Stimulated activated CD4-positive, alpha-beta T cell treated with anti-CD3 and anti-CD28 coated beads, Interleukin-2, amount 100 ng/mL, for 4 hours (primary cell): ENCODE results near the gene CHD6.

Experiments used
- DNase-seq: peaks from one replicate; pipeline ENCODE4 v3.0.0-alpha.2; 2020; ENCODE audit warnings: low read depth

The CHD6 gene

DNA sequence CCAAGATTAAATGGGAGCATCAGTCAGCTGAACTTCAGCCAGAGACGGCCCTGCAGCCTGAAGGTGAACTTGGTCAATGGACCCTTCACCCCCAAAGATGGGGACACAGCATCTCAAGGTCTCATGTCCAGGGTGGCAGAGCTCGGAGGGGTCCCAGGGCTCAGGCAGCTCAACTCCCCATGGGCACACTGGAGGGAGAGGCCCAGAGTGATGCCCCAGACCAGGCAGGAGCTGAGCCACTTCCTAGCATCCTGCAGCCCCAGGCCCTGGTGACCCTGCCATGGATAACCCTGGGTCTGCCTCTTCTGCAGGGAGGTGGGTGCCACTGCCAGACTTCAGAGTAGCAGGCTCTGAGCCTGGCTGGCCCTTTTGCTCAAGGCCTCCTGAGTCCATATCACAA lies 224.1 kb downstream of the CHD6 start:
- DNase-seq = no peak

DNA sequence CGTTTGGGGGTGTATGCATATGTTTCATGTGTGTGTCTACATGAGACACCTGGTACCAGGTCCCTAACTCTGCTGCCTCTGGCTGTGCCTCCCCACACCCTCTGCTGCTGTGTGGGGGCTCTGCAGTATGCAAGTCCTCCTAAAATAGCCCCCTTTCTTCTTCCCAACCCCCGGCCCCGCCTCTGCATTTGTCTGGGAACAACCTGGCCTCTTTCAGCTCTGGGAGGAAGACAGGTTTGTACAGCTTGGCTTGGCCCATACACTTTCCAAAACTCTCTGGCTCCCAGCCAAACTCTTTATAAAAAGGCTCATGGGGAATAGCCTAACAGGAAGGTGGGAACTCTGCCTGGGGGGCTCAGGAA lies 224.5 kb downstream of the CHD6 start:
- no peak for DNase-seq

DNA sequence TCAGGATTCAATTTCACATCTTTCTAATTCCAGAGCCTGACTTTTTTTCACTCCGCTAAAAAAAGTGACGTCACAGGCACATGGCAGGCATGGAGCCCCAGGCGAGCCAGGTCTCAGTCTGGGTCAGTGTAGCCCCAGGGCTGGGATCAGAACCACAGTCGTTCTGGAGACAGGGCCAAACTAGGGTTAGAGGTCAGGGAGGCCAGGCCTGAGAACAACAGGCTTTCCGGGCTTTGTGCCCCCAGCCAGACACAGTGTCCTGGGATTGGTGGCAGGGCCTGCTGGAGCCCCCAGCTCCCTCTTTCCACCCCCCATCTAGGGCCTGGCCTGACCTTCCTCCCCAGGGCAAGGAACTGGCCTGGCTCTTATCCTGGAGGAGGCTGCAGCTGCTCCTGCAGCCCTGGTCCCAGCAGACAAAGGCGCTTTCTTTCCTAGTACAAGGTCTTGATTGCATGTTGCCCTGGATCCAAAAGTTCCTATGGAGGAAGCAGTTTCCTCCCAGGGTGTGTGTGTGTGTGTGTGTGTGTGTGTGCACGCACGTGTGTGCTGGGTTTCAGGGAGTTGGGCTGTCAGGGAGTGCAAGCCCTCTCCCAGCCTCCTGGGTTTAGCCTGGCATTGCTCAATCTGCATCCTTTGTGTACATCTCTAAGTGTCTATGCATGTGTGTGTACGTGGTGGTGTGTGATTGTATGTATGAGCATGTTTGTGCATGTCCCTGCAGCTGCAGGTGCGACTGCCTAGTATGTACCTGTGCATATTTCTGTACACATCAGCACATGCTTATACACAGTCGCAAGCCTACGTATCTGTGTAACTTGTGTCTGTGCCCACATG lies 225.1 kb downstream of the CHD6 start:
- DNase-seq = no peak

DNA sequence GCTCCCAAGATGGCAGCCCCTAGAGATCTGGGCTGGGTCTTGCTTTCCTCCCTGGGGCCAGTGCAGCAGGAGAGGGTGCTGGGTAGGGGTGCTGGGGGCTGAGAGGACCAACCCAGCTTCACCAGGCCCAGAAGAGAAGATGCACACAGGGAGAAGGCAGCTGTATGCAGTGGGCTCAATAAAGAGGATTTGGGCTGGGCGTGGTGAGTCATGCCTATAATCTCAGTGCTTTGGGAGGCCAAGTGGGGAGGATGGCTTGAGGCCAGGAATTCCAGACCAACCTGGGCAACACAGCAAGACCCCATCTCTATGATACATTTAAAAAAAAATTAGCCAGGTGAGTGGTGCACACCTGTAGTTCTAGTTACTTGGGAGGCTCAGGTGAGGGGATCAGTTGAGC lies 225.9 kb downstream of the CHD6 start:
- DNase-seq = no peak

DNA sequence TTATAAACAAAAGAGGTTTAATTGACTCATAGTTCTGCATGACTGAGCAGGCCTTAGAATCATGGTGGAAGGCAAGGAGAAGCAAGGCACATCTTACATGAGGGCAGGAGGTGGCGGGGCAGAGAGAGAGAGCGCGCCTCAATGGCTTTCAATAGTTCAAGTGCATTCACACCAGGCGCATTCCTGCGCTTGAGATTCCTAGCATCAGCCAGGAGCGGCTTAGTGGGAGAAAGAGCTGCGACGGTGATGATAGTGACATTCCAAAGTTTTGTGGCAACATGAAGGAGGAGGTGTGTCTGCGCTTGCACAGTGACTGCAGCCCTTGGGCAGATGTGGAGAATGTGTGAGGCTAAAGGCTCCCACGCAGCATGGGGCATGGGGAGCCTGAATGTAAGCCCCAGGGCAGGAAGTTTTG lies 226.6 kb downstream of the CHD6 start:
- no peak for DNase-seq

DNA sequence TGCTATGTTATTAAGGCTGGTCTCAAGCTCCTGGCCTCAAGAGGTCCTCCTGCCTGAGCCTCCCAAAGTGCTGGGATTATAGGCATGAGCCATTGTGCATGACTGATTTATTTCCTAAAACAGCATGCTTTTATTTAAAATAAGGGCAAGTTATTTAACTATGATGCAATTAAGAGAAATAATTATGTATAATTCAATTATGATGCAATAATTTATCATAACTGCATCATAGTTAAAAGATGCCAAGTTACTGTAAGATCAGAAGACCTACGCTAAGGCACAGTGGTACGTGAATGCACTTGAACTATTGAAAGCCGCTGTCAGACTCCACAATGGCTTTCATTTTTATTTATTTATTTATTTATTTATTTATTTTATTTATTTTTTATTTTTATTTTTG lies 227.3 kb downstream of the CHD6 start:
- DNase-seq = no peak

DNA sequence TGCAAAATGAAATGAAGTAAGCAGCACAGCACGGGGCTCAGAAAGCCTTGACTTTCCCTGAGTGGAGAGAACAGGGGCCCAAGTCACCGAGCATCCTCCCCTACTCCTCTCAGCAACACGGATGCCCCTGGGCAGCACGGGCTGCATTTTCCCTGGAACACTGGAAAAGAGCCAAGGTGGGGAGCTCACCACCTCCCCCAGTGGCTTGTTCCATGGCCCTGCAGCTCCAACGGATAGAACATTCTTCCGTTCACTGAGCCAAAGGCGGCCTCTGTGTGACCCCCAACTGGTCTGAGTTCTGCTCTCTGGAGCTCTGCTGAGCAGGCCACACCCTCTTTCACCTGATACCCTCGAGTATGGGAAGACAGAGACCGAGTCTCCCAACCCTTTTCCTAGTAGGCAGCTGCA lies 230.7 kb downstream of the CHD6 start:
- no peak for DNase-seq

DNA sequence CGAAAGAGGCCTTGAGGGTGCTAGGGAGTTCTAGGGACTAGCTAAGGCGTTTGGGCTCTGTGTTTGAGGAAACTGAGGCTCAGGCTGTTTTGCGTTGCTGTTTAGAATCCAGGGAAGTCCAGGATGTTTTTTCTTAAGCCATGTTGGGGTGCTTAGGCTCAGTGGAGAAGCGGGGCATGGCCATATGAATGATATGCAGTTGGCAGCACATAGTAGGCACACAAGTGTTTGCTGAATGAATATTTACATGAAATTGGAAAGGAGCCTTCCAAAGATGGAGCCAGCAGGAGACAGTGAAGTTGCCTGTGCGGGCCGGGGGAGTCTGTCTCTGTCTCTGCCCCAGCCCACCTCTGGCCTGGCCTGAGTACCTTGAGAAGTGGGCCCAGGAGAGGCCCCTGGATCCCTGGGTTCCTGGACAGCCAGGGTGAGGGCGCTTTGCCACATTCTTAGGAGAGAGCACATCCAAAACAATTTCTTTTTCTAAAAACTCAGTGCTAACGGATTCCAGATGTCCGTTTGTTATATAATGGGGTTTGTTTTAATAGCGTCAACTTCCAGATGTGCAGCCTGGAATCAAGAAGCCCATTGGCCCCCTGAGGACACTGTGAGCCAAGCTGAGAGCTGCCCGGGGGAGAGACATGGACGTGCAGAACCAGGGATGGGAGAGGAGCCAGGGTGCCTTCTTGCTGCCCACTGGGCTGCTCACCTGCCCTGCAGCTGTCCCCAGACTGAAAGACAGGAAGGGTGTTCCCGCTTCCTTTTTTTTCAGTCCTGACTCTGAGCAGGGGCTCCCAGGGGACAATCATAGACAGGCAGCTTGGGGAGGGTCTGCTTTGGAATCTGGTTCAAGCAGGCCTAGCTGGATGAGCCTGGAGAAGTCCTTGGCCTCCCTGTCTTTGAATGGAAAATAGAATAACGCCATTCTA lies 231.4 kb downstream of the CHD6 start:
- DNase-seq = no peak

DNA sequence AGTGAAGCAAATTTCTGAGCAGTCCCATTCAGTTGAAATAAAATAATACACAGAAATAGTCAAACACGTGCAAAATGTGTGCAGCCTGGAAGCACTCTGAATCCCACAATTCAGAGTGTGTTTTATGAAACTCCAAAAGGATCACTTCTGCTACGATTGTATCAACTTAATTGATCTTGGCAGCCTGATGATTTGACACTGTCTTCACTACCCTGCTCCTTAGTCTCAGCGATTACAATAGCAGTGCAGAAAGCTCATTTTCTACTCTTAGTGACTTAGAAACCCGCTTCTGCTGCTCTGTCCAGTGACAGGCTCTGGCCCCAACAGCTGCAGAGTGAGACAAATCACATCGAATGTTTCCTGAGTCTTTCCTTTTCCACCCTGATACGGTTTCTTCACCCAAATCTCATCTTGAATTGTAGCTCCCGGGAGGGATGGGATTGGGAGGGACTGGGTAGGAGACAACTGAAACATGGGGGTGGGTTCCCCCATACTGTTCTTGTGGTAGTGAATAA lies 235.3 kb downstream of the CHD6 start:
- no peak for DNase-seq

DNA sequence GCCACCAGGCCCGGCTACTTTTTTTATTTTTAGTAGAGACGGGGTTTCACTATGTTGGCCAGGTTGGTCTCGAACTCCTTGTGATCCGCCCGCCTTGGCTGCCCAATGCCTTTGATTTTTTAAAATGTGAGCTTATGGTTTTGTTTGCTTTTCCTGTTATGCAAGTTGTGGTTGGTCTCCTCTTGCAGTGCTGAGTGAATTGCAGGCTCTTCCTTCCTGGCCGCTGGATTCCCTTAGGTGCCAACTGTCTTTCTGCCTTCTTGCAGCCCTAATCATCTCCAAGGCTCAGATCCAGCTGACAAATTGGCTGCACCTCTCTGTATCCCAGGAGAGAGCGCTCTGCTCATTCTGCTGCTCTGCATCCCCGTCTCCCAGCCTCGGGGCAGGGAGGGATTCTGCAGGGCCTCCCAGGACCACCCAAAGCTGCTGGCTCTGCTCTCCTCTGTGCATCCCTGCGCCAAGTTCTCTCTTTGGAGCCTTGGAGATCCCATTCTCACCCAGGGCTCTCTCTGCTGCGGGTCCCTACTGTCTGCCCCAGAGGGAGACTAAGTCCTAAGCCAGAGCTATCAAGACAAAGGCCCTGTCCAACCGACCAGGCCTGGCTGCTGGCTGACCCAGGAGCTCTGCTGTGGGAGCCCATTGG lies 237.5 kb downstream of the CHD6 start:
- DNase-seq = no peak

DNA sequence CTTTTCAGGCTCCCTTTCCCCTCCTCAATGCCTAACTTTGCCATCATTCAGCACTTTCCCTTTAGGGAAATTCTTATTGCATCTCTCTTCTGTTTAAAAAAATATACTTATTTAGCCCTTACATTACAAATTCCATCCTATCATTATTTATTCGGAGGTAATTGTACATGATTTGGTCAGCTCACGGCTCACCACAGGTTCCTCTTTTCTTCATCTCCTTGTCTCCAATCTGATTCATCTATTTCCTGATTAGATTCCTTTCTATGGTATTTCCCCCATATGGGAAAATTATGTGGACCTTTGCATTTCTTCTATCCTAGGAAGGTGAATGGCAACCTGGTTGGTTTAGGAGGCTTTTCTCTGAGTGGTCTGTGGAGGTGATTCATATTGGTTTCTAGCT lies 238.6 kb downstream of the CHD6 start:
- no peak for DNase-seq

DNA sequence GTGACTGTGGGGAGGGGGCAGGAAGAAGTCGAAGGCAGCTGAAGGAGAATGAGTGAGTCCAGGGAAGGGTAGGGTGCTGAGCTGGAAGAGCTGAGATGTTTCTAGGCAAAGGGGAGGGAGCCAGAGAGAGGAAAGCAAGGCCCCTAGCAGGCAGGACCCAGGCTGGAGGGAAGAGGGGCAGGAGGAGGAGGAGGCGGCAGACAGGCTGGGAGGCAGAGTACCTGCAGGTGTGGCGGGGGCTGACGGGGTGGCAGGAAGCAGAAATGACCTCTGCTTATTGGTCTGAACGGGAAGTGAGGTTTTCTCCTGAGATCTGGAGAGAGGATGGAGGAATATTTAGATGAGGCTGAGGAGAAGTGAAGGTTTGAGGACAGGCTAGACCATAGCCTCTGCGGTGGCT lies 240.9 kb downstream of the CHD6 start:
- DNase-seq = no peak

DNA sequence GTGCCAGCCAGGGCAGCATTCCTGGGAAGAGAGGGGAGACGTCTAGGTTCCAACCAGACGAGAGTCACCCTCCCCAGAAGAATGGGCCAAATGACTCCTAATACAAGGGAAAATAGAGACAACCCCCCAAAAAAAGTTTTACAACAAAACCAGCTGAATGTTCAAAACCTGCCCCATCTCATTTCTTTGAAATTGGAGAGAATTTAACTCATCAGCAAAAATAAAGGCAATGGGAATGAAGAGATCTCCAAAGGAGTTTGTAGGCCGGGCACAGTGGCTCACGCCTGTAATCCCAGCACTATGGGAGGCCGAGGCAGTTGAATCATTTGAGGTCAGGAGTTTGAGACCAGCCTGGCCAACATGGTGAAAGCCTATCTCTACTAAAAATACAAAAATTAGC lies 241.8 kb downstream of the CHD6 start:
- no peak for DNase-seq

DNA sequence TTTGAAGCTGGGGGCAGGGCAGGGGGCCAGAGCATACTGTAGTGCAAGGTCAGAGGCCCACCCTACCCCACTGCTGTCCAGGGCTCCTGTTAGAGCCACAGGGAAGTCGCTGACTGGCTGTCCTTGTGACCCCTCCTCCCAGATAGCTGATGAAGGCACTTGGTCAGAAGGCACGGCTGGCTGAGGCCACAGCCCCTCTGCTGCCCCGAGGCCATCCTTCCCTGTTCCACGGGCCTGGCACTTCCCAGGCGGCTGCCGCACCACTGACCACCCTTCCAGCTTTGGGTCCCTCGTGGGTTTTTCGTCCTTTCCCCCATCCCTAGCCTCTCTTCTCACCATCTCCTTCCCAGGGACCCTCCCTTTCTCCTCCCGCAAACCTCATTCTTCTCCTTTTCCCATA lies 242.3 kb downstream of the CHD6 start:
- no peak for DNase-seq

DNA sequence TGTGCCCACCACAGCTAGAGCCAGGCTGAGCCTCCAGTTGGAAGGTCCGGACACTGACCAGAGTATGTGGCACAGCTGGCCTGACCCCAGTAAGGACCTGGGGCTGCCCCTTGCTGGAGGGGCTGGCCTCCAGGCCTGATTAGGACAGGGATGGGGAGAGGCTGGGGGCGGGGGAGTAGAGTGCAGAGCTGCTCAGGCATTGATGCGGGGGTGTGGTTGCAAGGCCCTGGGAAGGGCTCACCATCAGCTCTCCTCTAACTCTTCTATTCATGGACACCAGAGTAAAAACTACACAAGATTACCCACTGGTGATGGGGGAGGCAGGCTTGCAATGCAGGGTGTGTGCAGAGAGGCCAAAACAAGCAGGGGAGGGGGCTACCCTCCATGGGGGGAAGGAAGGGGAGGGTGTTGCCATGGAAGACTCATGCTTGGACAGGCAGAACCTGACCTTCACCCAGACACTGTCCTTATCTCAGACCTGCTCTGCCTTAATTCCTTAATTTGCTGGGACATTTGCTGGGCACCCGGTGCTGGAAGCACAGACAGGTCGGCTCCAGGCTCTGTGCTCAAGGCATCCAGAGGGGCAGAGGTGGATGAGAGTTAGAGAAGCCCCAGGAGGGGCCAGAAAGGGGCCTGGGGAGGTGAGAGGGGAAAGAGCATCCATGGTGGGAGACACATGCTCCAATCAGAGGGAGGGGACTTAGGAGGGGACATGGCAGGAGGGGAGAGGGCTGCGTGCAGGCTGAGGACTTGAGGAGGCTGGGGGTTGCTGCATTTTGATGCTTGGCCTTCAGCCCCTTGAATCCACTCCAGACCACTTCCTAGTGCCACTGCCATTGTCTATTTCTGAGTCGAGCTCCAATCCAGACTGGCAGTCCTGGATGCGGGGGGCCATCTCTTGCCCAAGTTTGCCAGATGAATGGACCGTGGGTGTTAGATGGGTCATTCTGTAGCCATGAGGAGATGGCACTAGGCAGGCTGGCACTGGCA lies 244.0 kb downstream of the CHD6 start:
- no peak for DNase-seq

DNA sequence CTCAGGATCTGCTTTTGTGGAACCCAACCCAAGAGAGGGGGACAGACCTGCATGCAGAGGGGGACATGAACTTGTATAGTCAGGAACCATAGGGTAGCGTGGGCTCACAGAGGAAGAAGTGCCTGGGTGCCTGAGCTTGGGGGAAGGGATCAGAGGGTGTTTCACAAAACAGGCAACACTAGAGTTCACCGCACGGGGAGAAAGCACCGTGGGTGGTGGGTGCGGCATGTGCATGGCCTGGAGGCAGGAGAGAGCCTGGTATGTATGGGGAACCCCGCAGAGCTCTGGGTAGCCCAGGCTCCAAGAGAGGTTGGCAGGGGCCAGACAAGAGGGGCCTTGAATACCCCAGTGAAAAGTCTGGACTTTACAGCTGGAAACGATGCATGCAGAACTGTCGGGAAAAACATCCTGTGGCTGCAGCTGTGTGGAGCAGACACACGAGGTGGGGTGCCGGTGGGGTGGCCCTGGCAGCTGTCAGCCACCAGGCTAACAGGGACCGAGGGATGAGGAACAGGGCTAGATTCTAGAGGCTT lies 244.9 kb downstream of the CHD6 start:
- no peak for DNase-seq

DNA sequence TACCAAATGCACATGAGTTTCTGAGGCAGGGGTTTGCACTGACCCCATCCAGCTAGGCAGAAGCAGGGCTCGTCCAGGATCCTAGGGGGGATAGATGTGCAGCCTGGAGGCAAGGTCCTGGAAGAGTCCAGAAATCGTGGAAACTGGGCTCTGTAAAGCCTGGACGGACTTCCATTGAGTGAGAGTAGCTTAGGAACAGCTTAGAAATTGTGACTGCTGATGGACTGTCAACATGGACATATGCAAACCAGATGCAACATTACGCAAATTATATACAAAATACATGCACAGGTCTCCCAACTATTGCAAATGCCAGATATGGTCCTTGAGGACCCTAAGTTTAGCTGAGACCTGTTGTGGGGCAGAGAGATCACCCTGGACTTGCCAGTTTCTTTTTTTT lies 246.8 kb downstream of the CHD6 start:
- no peak for DNase-seq

DNA sequence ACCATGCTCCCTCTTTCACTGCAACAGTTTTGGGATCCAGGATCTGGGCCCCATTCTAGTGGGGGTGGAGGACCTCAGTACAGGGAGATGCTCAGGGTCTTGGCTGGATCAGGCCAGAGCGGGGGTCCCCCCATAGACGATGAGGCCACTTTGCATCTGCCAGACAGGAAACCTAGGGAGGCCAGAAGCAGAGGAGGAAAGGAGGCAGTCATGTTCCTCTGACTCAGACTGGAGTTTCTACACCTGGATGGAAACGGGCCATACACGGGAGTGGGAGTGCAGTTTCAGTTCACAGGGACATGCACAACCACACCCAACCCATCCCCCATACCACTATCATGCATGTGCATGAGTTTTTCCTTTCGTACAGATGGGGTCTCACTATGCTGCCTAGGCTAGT lies 248.0 kb downstream of the CHD6 start:
- DNase-seq = no peak

DNA sequence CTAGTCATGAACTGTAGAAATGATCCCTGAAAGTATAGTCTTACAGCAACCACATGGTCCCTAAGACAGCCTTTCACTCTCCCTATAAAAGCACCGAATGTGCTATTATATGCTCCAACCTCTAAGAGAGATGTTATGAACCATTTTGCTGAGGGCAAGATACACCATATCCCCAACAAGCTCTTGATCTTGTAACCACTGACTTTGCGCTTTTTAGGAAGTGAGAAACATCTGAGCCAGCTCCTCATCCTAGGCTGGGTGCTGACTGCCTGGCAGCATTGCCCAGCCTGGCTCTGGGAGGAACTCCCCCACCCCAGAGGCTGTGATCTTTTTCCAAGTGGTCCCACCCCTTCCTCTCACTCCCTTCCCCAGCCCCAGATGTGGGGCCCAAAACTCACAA lies 248.5 kb downstream of the CHD6 start:
- no peak for DNase-seq

DNA sequence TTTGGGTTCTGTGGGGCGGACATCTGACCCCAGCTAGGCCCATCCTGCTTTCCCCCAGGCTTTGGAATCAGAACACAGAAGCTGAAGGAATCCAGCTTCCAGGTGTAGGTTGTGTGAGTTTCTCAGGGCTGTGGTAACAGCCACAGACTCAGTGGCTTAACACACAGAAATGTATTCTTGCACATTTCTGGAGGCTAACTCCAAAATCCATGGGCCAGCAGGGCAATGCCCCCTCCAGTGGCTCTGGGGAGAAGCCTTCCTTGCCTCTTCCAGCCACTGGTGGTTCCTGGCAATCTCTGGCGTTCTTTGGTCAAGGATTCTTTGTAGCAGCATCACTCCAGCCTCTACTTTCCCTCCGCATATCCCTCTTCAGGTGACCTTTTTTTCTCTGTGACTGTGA lies 250.2 kb downstream of the CHD6 start:
- DNase-seq = no peak

DNA sequence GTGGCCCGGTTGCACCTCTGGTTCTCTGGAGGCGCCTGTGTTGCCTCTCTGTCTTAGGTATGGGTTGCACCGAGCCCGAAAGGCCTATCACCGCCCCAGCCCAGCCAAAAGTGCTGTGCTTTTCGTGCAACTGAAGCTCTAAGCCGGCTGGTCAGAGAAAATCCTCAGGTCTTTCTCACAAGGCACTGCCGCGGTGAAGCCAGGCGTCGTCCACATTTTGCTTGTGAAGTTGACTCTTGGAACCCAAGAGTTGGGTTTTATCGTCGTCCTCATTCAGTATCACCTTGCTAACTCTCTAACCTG lies 250.8 kb downstream of the CHD6 start:
- no peak for DNase-seq
